ENCODE results near the gene RAPGEF4.

The RAPGEF4 gene

GRCh38 chr2:172976116-172976515 lies 240.5 kb downstream of the RAPGEF4 start:
- DNase-seq: no peak

GRCh38 chr2:172976816-172977215 lies 241.2 kb downstream of the RAPGEF4 start:
- no peak for DNase-seq

GRCh38 chr2:172977270-172978062 lies 241.8 kb downstream of the RAPGEF4 start:
- DNase-seq: no peak

- DNase-seq: no peak
These were observed 242.4 kb downstream of the RAPGEF4 start for GRCh38 chr2:172978063-172978383.

- DNase-seq: no peak
These were observed 249.7 kb downstream of the RAPGEF4 start for GRCh38 chr2:172985139-172985892.

GRCh38 chr2:172986040-172986439 lies 250.4 kb downstream of the RAPGEF4 start:
- DNase-seq: no peak

- no peak for DNase-seq
These were observed 253.1 kb downstream of the RAPGEF4 start for GRCh38 chr2:172988728-172989127.

- DNase-seq: no peak
These were observed 255.4 kb downstream of the RAPGEF4 start for GRCh38 chr2:172991031-172991430.

GRCh38 chr2:172993139-172993538 lies 257.5 kb downstream of the RAPGEF4 start:
- no peak for DNase-seq

GRCh38 chr2:172993931-172994717 lies 258.5 kb downstream of the RAPGEF4 start:
- DNase-seq: no peak

- DNase-seq: no peak
These were observed 259.2 kb downstream of the RAPGEF4 start for GRCh38 chr2:172994864-172995263.

GRCh38 chr2:172995323-172996244 lies 259.9 kb downstream of the RAPGEF4 start:
- no peak for DNase-seq

GRCh38 chr2:172996387-172996961 lies 260.8 kb downstream of the RAPGEF4 start:
- no peak for DNase-seq

GRCh38 chr2:172997031-172997430 lies 261.4 kb downstream of the RAPGEF4 start:
- no peak for DNase-seq

- DNase-seq: no peak
These were observed 263.1 kb downstream of the RAPGEF4 start for GRCh38 chr2:172998547-172999272.

- no peak for DNase-seq
These were observed 264.2 kb downstream of the RAPGEF4 start for GRCh38 chr2:172999641-173000386.

- DNase-seq: no peak
These were observed 266.3 kb downstream of the RAPGEF4 start for GRCh38 chr2:173001664-173002604.

GRCh38 chr2:173002751-173003541 lies 267.3 kb downstream of the RAPGEF4 start:
- DNase-seq: no peak

GRCh38 chr2:173008786-173009185 lies 273.1 kb downstream of the RAPGEF4 start:
- no peak for DNase-seq
